Epithelial cell of esophagus (primary cell): Measurements from ENCODE around the gene MANSC4.
A peak's percentile ranks its signal among the peaks of the same experiment; 100 is the strongest.

Experiments
- DNase-seq: peaks from one replicate; pipeline ENCODE4 v3.0.0; 2010; ENCODE audit warnings: low read depth
- H3K4me3 ChIP-seq: 2 replicates; pipeline ENCODE4 v1.5.1; 2011; ENCODE audit warnings: mild to moderate bottlenecking, low read length, control low read depth
- CTCF ChIP-seq: IDR thresholded peaks from 2 replicates; pipeline ENCODE4 v1.5.1; 2011; ENCODE audit warnings: low read depth, mild to moderate bottlenecking, low read length, control low read depth, inconsistent platforms; ENCODE audit not compliant: insufficient read depth; ENCODE audit errors: missing control alignments

MANSC4 gene

DNA sequence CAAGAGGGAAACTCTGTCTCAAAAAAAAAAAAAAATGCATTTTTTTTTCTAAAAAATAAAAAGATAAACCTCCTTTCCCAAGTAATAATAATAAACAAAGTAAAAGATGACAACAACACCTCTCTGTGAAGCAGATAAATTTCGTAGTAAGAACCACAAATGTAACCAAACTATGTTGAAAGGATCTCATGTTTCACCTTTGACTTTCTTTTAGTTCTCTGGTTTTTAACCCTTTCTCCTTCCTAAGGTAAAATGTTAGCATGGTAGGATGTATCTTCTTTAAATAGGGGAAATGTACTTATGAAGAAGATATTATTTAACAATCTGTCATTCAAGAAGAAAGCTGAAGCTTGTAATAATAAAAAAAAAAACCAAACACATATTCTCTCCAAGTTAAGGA lies 1.8 kb downstream of the MANSC4 start:
- H3K4me3 ChIP-seq = no peak overlapping the region
- DNase-seq = no peak
- no peak for TF ChIP-seq CTCF

- no peak for TF ChIP-seq CTCF
- H3K4me3 ChIP-seq = no peak overlapping the region
- DNase-seq = no peak
These were observed 2.9 kb downstream of the MANSC4 start for GRCh38 chr12:27777141-27777540.

GRCh38 chr12:27772328-27773049 lies 7.5 kb downstream of the MANSC4 start:
- DNase-seq = peak; percentile 46
- H3K4me3 ChIP-seq = no peak overlapping the region
- TF ChIP-seq CTCF = no peak

DNA sequence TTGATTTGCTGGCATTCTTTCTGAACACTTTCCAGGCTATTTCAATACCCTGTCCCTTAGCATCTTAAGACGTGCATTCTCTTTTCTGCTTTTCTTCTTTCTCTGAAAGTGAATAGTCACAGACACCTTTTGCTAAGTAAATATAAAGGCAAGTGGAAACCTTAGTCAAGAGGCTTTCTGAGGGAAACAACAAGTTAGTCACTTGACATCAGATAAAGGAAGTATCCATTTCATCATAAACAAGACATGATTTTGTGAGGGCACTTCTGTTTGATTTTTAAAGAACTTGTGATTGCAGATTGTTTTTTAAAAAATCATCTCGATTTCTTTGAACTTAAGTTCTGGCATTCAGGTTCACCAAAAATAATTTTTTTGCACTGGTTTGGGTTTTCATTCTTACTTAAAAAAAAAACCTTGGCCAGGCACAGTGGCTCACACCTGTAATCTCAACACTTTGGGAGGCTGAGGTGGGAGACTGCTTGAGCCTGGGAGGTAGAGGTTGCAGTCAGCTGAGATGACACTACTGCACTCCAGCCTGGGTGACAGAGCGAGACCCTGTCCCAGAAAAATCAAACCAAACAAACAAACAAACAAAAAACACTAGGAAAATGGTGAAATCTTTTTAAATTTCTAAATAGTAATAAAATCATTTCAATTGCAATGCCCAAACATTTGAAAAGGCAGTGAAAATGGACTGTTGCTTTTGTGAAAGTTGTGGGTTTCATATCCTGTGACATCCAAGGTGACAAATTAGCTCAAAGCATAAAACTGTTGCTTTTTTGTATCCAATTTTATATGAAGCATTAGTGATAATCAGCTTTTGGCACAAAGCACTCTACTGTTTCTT lies 8.3 kb downstream of the MANSC4 start:
- DNase-seq = peak; percentile 54
- no peak for TF ChIP-seq CTCF
- no peak overlapping the region for H3K4me3 ChIP-seq

GRCh38 chr12:27769142-27769673 lies 10.8 kb downstream of the MANSC4 start:
- H3K4me3 ChIP-seq = no peak overlapping the region
- no peak for TF ChIP-seq CTCF
- DNase-seq = no peak

- H3K4me3 ChIP-seq = no peak overlapping the region
- no peak for DNase-seq
- no peak for TF ChIP-seq CTCF
These were observed 13.4 kb downstream of the MANSC4 start for GRCh38 chr12:27766587-27766986.
